Activated T-helper 1 cell treated with anti-CD3 and anti-CD28 coated beads, Interleukin-12 subunit alpha, Interleukin-12 subunit beta, Interleukin-2, Interleukin-4 antibody, amounts not matched to agents 30 ng/mL and 10 ng/mL and 1 ng/mL, durations not matched to agents 14 hours and 24 hours and 36 hours (primary cell): ENCODE measurements around the gene GJC2. TPM values are rescaled to one million over a fixed set of nuclear protein-coding genes. Genes with fewer than 3 reads are reported as not detected.

Source experiments
- DNase-seq: peaks from one replicate; pipeline ENCODE4 v3.0.0; 2021; ENCODE audit warnings: low spot score
- H3K27ac Mint-ChIP-seq: one replicate; pipeline ENCODE4 v1.8.0; 2021; ENCODE audit warnings: mild to moderate bottlenecking, mixed read lengths
- H3K27me3 Mint-ChIP-seq: one replicate; pipeline ENCODE4 v1.8.0; 2022; ENCODE audit warnings: mild to moderate bottlenecking, moderate library complexity, mixed read lengths; ENCODE audit not compliant: insufficient read depth
- H3K36me3 Mint-ChIP-seq: one replicate; pipeline ENCODE4 v1.8.0; 2021; ENCODE audit warnings: low read depth, mixed read lengths
- H3K4me1 Mint-ChIP-seq: one replicate; pipeline ENCODE4 v1.8.0; 2021; ENCODE audit warnings: low read depth, mixed read lengths
- H3K4me3 Mint-ChIP-seq: one replicate; pipeline ENCODE4 v1.8.0; 2021; ENCODE audit warnings: mild to moderate bottlenecking, moderate library complexity, mixed read lengths
- H3K9me3 Mint-ChIP-seq: one replicate; pipeline ENCODE4 v1.8.0; 2021; ENCODE audit warnings: mixed read lengths
- intact Hi-C: fragments of 100-400 bp; cut with micrococcal nuclease; formaldehyde crosslinking; loops from one replicate; pipeline ENCODE4 v1.15.1; 2024
- total RNA-seq: library from RNA; stranded (reverse); gene quantifications from 2 replicates; pipeline ENCODE4 v1.2.3, GENCODE V29; 2022

Gene GJC2
- total RNA-seq, result 0.61 and 0.93 TPM in 2 replicates

- H3K9me3 Mint-ChIP-seq, result no peaks in the 10 kb centered on the region
- intact Hi-C loops, result no loop called here
- no peak within 1 kb of the TSS for H3K4me3 Mint-ChIP-seq
- H3K36me3 Mint-ChIP-seq, result no peaks in the 10 kb centered on the region
- no peaks in the 10 kb centered on the region for H3K27me3 Mint-ChIP-seq
- no peak for DNase-seq
- H3K4me1 Mint-ChIP-seq, result peaks cover 4% of the 10 kb centered on the region
- H3K27ac Mint-ChIP-seq, result no peak within 1 kb of the TSS
Observed at GRCh38 chr1:228149406-228150119, at the start of gene GJC2. Gene GJC2 (plus strand): TSS chr1:228149930. CDS start chr1:228157759, 7,829 bp downstream.

DNA sequence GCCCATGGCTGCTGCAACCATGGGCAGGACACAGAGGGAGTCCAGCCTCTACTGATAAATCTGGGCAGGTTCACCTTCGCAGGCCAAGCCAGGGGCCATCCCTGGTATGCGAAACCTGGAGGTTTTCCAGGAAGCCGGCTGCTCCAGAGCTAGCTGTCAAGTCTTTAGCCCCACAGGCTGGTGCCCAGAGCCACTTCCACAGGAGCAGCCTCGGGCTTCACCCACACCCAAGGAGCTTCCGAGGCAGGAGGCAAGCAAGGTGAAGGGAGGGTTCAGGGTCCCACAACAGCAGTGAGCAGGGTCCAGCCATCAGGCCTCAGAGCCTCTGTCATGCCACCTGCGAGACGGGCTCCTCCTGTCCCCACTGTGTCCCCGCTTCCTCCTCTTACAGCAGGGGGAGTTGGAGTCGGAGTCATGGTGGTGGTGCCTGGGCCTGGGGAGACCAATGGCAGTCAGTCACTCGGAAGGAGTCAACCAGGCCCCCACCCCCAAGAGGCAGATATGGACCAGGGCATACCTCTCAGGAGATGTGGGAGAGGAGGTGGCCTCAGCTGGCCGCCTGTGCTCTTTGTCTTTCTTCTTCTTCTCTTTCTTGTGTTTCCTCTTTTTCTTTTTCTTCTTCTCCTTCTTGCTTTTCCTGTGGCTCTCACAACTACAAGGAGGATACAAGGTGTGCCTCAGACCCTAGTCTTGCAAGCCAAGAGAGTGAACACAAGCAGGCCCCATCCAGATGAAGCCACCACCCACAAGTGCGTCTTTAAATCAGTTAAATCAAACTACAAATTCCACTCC lies 48.7 kb upstream of the GJC2 start:
- Mint-ChIP-seq H3K4me1 (peaks cover 17% of the 10 kb centered on the region), H3K27ac (peak overlapping the region; percentile 86), H3K9me3 (no peaks in the 10 kb centered on the region), H3K36me3 (peaks cover 18% of the 10 kb centered on the region), H3K4me3 (peak overlapping the region; percentile 75), H3K27me3 (no peaks in the 10 kb centered on the region)
- intact Hi-C loops, result no loop called here
- no peak for DNase-seq

- Mint-ChIP-seq H3K4me3 (peak overlapping the region; percentile 75), H3K4me1 (peaks cover 17% of the 10 kb centered on the region), H3K27me3 (no peaks in the 10 kb centered on the region), H3K27ac (peak overlapping the region; percentile 86), H3K9me3 (no peaks in the 10 kb centered on the region), H3K36me3 (peaks cover 21% of the 10 kb centered on the region)
- intact Hi-C loops, result no loop called here
- DNase-seq, result no peak
Observed at GRCh38 chr1:228101614-228101993, 48.1 kb upstream of the GJC2 start.

- intact Hi-C loops, result loop anchor here (2.0 kb wide), 1 partner anchor 367 kb away; the partner anchor contains the start of genes JMJD4 and SNAP47
- peak; percentile 31 for DNase-seq
- H3K36me3 Mint-ChIP-seq, result peaks cover 23% of the 10 kb centered on the region
- H3K9me3 Mint-ChIP-seq, result no peaks in the 10 kb centered on the region
- H3K4me1 Mint-ChIP-seq, result peaks cover 17% of the 10 kb centered on the region
- H3K4me3 Mint-ChIP-seq, result peak overlapping the region; percentile 92
- no peaks in the 10 kb centered on the region for H3K27me3 Mint-ChIP-seq
- H3K27ac Mint-ChIP-seq, result peak overlapping the region; percentile 58
Observed at GRCh38 chr1:228101994-228102790, 47.5 kb upstream of the GJC2 start.

GRCh38 chr1:228102791-228103620 lies 46.7 kb upstream of the GJC2 start, which contains the start of gene C1orf35:
Gene C1orf35 (minus strand): TSS chr1:228103325. CDS start chr1:228103227, 98 bp downstream.
- H3K4me3 Mint-ChIP-seq, result peak within 1 kb of the TSS; percentile 92
- no peaks in the 10 kb centered on the region for H3K27me3 Mint-ChIP-seq
- H3K36me3 Mint-ChIP-seq, result peaks cover 16% of the 10 kb centered on the region
- intact Hi-C loops, result loop anchor here (1.0 to 2.0 kb wide), 5 partner anchors 21 to 368 kb away; partner anchors contain the start of genes ARF1, IBA57, JMJD4 and SNAP47
- peak within 1 kb of the TSS; percentile 93 for H3K27ac Mint-ChIP-seq
- H3K4me1 Mint-ChIP-seq, result peaks cover 25% of the 10 kb centered on the region
- H3K9me3 Mint-ChIP-seq, result no peaks in the 10 kb centered on the region
- peak; percentile 96 for DNase-seq

DNA sequence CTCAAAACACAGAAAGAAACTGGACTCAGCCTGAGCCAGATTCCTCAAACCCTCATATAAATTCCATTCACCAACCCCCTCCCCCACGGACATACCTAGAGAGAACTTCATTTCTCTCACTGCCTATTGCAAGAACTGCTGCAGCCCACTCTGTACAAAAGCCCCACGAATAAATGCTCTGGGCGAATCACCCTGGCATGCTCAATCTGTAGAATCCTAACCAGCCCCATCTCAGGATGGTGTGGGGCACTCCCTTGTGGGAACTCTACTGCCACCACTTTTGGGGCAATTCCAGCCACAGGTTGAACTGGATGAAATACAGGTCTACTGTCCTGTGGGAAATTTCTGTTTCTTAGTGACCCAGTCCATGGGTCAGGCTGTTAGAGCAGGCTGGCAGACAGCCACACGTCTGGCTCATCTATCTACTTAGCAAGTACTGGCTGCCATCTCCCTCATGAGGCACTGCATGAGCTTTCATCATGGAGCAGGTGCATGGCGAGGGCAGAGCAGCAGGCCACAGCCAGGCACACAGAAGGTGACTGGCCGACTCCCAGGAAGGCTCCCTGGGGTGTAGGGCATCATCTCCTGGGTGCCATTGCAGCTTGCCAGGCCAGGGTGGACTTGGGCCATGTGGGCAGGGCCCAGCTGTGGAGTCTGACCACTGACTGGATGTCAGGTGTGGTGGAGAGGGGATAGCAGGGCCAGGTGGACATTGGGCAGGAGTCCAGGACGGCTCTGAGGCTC lies 45.0 kb upstream of the GJC2 start:
- intact Hi-C loops, result loop anchor here (5.0 kb wide), 1 partner anchor 317 kb away; no protein-coding TSS in a partner anchor
- Mint-ChIP-seq H3K27ac (peak overlapping the region; percentile 93), H3K36me3 (peaks cover 12% of the 10 kb centered on the region), H3K9me3 (no peaks in the 10 kb centered on the region), H3K4me1 (peaks cover 35% of the 10 kb centered on the region), H3K27me3 (no peaks in the 10 kb centered on the region), H3K4me3 (peak overlapping the region; percentile 92)
- DNase-seq, result no peak

GRCh38 chr1:228105270-228105995 lies 44.3 kb upstream of the GJC2 start:
- no peak for DNase-seq
- H3K27me3 Mint-ChIP-seq, result no peaks in the 10 kb centered on the region
- peaks cover 11% of the 10 kb centered on the region for H3K36me3 Mint-ChIP-seq
- no peak overlapping the region for H3K27ac Mint-ChIP-seq
- no peaks in the 10 kb centered on the region for H3K9me3 Mint-ChIP-seq
- intact Hi-C loops, result loop anchor here (5.0 kb wide), 1 partner anchor 318 kb away; no protein-coding TSS in a partner anchor
- no peak overlapping the region for H3K4me3 Mint-ChIP-seq
- peaks cover 41% of the 10 kb centered on the region for H3K4me1 Mint-ChIP-seq

DNA sequence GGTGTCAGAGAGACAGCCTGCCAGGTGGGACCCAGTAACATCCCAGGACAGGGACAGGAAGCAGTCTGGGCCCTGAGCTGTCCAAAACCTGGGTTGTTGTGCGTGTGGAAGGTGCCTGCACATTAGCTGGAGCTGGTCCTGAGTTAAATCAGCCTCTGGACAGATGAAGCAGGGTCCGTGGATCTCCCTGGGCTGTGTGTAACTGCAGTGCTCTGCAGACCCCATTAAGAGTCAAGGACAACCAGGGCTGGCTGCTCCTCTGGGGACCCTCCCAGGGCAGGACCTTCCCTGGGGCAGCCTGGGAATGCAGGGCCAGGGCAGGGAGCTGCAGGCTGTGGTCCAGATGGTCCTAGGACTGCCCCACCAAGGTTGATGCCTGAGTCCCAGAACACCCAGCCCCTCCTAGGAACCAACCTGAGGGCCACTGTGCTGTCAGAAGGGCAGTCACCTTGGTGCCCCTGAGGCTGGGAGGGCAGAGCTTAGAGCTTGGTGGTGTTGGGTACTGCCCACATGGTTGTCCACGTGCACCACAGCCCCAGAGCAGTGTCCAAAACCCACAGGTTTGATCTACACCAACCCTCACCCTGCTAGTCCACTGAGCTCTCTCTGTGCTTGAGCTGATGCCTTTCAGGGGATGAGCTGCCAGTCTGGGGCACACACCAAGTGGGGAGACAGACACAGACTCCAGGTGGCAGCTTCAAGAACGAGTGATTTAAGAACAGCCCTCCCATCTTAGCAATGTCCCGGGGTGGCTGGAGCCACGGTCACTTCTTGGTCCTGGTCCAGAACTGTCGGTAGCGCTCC lies 43.5 kb upstream of the GJC2 start:
- Mint-ChIP-seq H3K4me3 (peak overlapping the region; percentile 60), H3K27ac (no peak overlapping the region), H3K9me3 (no peaks in the 10 kb centered on the region), H3K4me1 (peaks cover 38% of the 10 kb centered on the region), H3K27me3 (peaks cover 1% of the 10 kb centered on the region), H3K36me3 (peaks cover 11% of the 10 kb centered on the region)
- DNase-seq, result no peak
- intact Hi-C loops, result loop anchor here (5.0 kb wide), 1 partner anchor 319 kb away; no protein-coding TSS in a partner anchor

GRCh38 chr1:228106800-228107054 lies 43.0 kb upstream of the GJC2 start:
- H3K36me3 Mint-ChIP-seq, result peaks cover 7% of the 10 kb centered on the region
- intact Hi-C loops, result loop anchor here (5.0 kb wide), 1 partner anchor 319 kb away; no protein-coding TSS in a partner anchor
- H3K4me3 Mint-ChIP-seq, result no peak overlapping the region

GRCh38 chr1:228107636-228108035 lies 42.1 kb upstream of the GJC2 start:
- peaks cover 7% of the 10 kb centered on the region for H3K36me3 Mint-ChIP-seq
- intact Hi-C loops, result loop anchor here (2.0 to 5.0 kb wide), 4 partner anchors 49 to 349 kb away; a partner anchor contains a TSS
- H3K27ac Mint-ChIP-seq, result no peak overlapping the region
- H3K27me3 Mint-ChIP-seq, result peaks cover 1% of the 10 kb centered on the region
- H3K4me3 Mint-ChIP-seq, result peak overlapping the region; percentile 87
- H3K9me3 Mint-ChIP-seq, result no peaks in the 10 kb centered on the region
- H3K4me1 Mint-ChIP-seq, result peaks cover 33% of the 10 kb centered on the region
- DNase-seq, result no peak

More at GRCh38 chr1:228106800-228107054, 43.0 kb upstream of the GJC2 start:
- H3K27me3 Mint-ChIP-seq, result peaks cover 1% of the 10 kb centered on the region
- DNase-seq, result no peak
- no peak overlapping the region for H3K27ac Mint-ChIP-seq
- H3K9me3 Mint-ChIP-seq, result no peaks in the 10 kb centered on the region
- H3K4me1 Mint-ChIP-seq, result peaks cover 33% of the 10 kb centered on the region
